Coronary artery (tissue), 2 donors: Measurements from ENCODE around the gene GPR62.
A peak's percentile ranks its signal among the peaks of the same experiment; 100 is the strongest.
"Not testable (repeated sequence)": the region's sequence is repeated elsewhere in the genome, so short reads cannot be mapped to it uniquely, and the experiment has no call there.

Experiments
- DNase-seq: peaks from one replicate; pipeline ENCODE4 v3.0.0-alpha.2; 2017; ENCODE audit warnings: low spot score
- H3K27ac ChIP-seq, 2 donors: fragments of 200-600 bp; sonication (generic); one replicate each; pipeline ENCODE4 v1.5.1; 2016 to 2019
- H3K4me3 ChIP-seq: fragments of 200-600 bp; sonication (generic); 2 replicates; pipeline ENCODE4 v1.5.1; 2016; ENCODE audit warnings: mild to moderate bottlenecking, moderate library complexity
- CTCF ChIP-seq: fragments of 200-600 bp; sonication (generic); IDR thresholded peaks from one replicate; pipeline ENCODE4 v1.5.1; 2019; ENCODE audit warnings: antibody characterized with exemption

Gene GPR62

GRCh38 chr3:51987568-51987967 lies 32.4 kb downstream of the GPR62 start:
- TF ChIP-seq CTCF = no peak
- Histone ChIP-seq H3K27ac (no peak overlapping the region), H3K4me3 (no peak overlapping the region)
- no peak for DNase-seq

GRCh38 chr3:51988286-51989146 lies 33.3 kb downstream of the GPR62 start:
- DNase-seq = no peak
- Histone ChIP-seq H3K4me3 (no peak overlapping the region), H3K27ac (no peak overlapping the region)
- no peak for TF ChIP-seq CTCF

GRCh38 chr3:51990501-51990971 lies 35.4 kb downstream of the GPR62 start:
- not testable (repeated sequence) for H3K4me3 ChIP-seq, DNase-seq, H3K27ac ChIP-seq

GRCh38 chr3:51992017-51992682 lies 37.0 kb downstream of the GPR62 start:
- DNase-seq = no peak

GRCh38 chr3:51993657-51994056 lies 38.5 kb downstream of the GPR62 start:
- H3K27ac ChIP-seq, DNase-seq, H3K4me3 ChIP-seq: not testable (repeated sequence)

More at GRCh38 chr3:51992017-51992682, 37.0 kb downstream of the GPR62 start:
- Histone ChIP-seq H3K27ac (no peak overlapping the region), H3K4me3 (no peak overlapping the region)
- no peak for TF ChIP-seq CTCF

GRCh38 chr3:51994530-51994929 lies 39.3 kb downstream of the GPR62 start:
- Histone ChIP-seq H3K27ac (peak overlapping the region in 1 of 2 donors; percentile 80), H3K4me3 (peak overlapping the region; percentile 83)
- TF ChIP-seq CTCF = no peak
- DNase-seq = no peak

- DNase-seq = peak; percentile 96
- no peak for TF ChIP-seq CTCF
- Histone ChIP-seq H3K4me3 (peak within 1 kb of the TSS; percentile 83), H3K27ac (peak within 1 kb of the TSS; percentile 80 to 84)
Measured at GRCh38 chr3:51995346-51996163, 40.4 kb downstream of the GPR62 start, which contains the start of gene RPL29. Gene RPL29, minus strand, starts transcription at chr3:51995895. Its CDS starts 434 bp downstream, at chr3:51995461.
